ENCODE measurements around the gene SERPINB6. TPM values are rescaled to one million over a fixed set of nuclear protein-coding genes. Genes with fewer than 3 reads are reported as not detected.
A peak's percentile ranks its signal among the peaks of the same experiment; 100 is the strongest.
"Not testable (repeated sequence)": the region's sequence is repeated elsewhere in the genome, so short reads cannot be mapped to it uniquely, and the experiment has no call there.

Gene SERPINB6
- total RNA-seq, 1 donor from 2014 or later = 101 TPM

- H3K36me3 ChIP-seq (ENCODE audit: control insufficient read depth, insufficient read depth, low read length); H3K27me3 ChIP-seq (ENCODE audit: control insufficient read depth, insufficient read depth, low read length); DNase-seq (ENCODE audit: low read depth): not testable (repeated sequence)
- H3K4me3 ChIP-seq (ENCODE audit: low read depth, low read length) = peak overlapping the region; percentile 53
These were observed 69.5 kb downstream of the SERPINB6 start for GRCh38 chr6:2901645-2902502.

GRCh38 chr6:2900821-2901644 lies 70.3 kb downstream of the SERPINB6 start:
- Histone ChIP-seq H3K27me3 (ENCODE audit: control insufficient read depth, insufficient read depth, low read length) (no peaks in the 10 kb centered on the region), H3K36me3 (ENCODE audit: control insufficient read depth, insufficient read depth, low read length) (no peaks in the 10 kb centered on the region), H3K4me3 (ENCODE audit: low read depth, low read length) (no peak overlapping the region)
- no peak for DNase-seq (ENCODE audit: low read depth)
- TF ChIP-seq CTCF (IDR thresholded peaks at IDR 0.05; ENCODE audit: insufficient read depth, low read length, poor library complexity, severe bottlenecking) = no peak

- DNase-seq (ENCODE audit: low read depth) = no peak
- TF ChIP-seq CTCF (IDR thresholded peaks at IDR 0.05; ENCODE audit: insufficient read depth, low read length, poor library complexity, severe bottlenecking) = no peak
- no peak overlapping the region for H3K4me3 ChIP-seq (ENCODE audit: low read depth, low read length)
These were observed 71.1 kb downstream of the SERPINB6 start for GRCh38 chr6:2900221-2900807.

GRCh38 chr6:2899596-2899995 lies 71.8 kb downstream of the SERPINB6 start:
- DNase-seq (ENCODE audit: low read depth) = no peak
- H3K4me3 ChIP-seq (ENCODE audit: low read depth, low read length) = no peak overlapping the region
- no peak for TF ChIP-seq CTCF (IDR thresholded peaks at IDR 0.05; ENCODE audit: insufficient read depth, low read length, poor library complexity, severe bottlenecking)
- no peaks in the 10 kb centered on the region for H3K27me3 ChIP-seq (ENCODE audit: control insufficient read depth, insufficient read depth, low read length)
- no peaks in the 10 kb centered on the region for H3K36me3 ChIP-seq (ENCODE audit: control insufficient read depth, insufficient read depth, low read length)

More at GRCh38 chr6:2900221-2900807, 71.1 kb downstream of the SERPINB6 start:
- Histone ChIP-seq H3K36me3 (ENCODE audit: control insufficient read depth, insufficient read depth, low read length) (no peaks in the 10 kb centered on the region), H3K27me3 (ENCODE audit: control insufficient read depth, insufficient read depth, low read length) (no peaks in the 10 kb centered on the region)

Other genes with a start within 250 kb of the SERPINB6 start
- 0.42 and 0.75 TPM in 2 replicates for gene MYLK4, start 220.6 kb downstream of the SERPINB6 start, total RNA-seq
- 70.9 and 73.6 TPM in 2 replicates for gene WRNIP1, start 206.2 kb downstream of the SERPINB6 start, total RNA-seq
- gene SERPINB1, start 129.7 kb downstream of the SERPINB6 start, total RNA-seq = 39.9 and 43.2 TPM in 2 replicates
- gene SERPINB9, start 68.3 kb downstream of the SERPINB6 start, total RNA-seq = 9.3 and 11.7 TPM in 2 replicates
- 10.7 and 19.2 TPM in 2 replicates for gene NQO2, start 28.3 kb upstream of the SERPINB6 start, total RNA-seq
- 20.5 and 22.6 TPM in 2 replicates for gene RIPK1, start 96.9 kb upstream of the SERPINB6 start, total RNA-seq
- gene BPHL, start 147.1 kb upstream of the SERPINB6 start, total RNA-seq = 26.6 and 29.1 TPM in 2 replicates
- gene TUBB2A, start 186.0 kb upstream of the SERPINB6 start, total RNA-seq = 139 and 141 TPM in 2 replicates